ENCODE measurements around the gene CDCP2.

The CDCP2 gene

DNA sequence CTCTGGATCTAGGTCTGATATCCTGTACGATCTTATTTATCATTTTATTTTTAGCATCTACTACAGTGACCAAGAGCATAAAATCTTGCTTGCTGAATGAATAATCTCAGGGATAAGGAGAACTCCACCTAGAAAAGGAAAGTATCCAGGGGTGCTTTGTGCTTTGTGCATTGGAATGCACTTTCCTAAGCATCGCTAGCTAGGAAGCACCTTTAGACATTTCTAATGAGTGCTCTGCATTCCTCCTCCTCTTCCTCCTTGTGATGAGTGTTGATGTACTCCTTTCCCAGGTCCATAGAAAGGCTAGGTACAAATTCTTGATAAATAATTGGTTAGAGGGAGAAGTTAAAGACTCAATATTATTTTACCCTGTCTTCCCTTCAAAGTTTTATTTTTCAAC lies 68.0 kb downstream of the CDCP2 start:
- no peak for DNase-seq
